GM11168 (cell line): ENCODE measurements around the gene ZNF326.

ENCODE experiments used
- in situ Hi-C: fragments of 300-500 bp; cut with MboI; formaldehyde crosslinking; loops from one replicate; pipeline ENCODE4 v1.12.0; 2022; ENCODE audit warnings: low sequenced_read_pairs; ENCODE audit not compliant: unreplicated experiment

Gene ZNF326

GRCh38 chr1:89994805-89995597, at the start of gene ZNF326:
TSS of gene ZNF326 (plus strand) at chr1:89995110. CDS start at chr1:89995258, 148 bp downstream.
- in situ Hi-C loops, result loop anchor here (5.0 kb wide), 1 partner anchor 193 kb away; no protein-coding TSS in a partner anchor

- in situ Hi-C loops, result no loop called here
Measured at GRCh38 chr1:89945852-89946476, 48.9 kb upstream of the ZNF326 start.

GRCh38 chr1:89946532-89946931, 48.4 kb upstream of the ZNF326 start:
- in situ Hi-C loops, result no loop called here

- in situ Hi-C loops, result no loop called here
Measured at GRCh38 chr1:89948722-89949345, 46.1 kb upstream of the ZNF326 start.

- in situ Hi-C loops, result loop anchor here (25.0 kb wide), 1 partner anchor 313 kb away; the partner anchor contains the start of gene LRRC8C
Measured at GRCh38 chr1:89949991-89950624, 44.8 kb upstream of the ZNF326 start.

GRCh38 chr1:89950703-89951102, 44.2 kb upstream of the ZNF326 start:
- in situ Hi-C loops, result loop anchor here (25.0 kb wide), 1 partner anchor 313 kb away; the partner anchor contains the start of gene LRRC8C

- in situ Hi-C loops, result loop anchor here (25.0 kb wide), 1 partner anchor 315 kb away; the partner anchor contains the start of gene LRRC8C
Measured at GRCh38 chr1:89951766-89952604, 42.9 kb upstream of the ZNF326 start.

- in situ Hi-C loops, result loop anchor here (25.0 kb wide), 1 partner anchor 315 kb away; the partner anchor contains the start of gene LRRC8C
Measured at GRCh38 chr1:89952605-89953130, 42.2 kb upstream of the ZNF326 start.

- in situ Hi-C loops, result loop anchor here (25.0 kb wide), 1 partner anchor 316 kb away; the partner anchor contains the start of gene LRRC8C
Measured at GRCh38 chr1:89953131-89953626, 41.7 kb upstream of the ZNF326 start.

- in situ Hi-C loops, result loop anchor here (25.0 kb wide), 1 partner anchor 317 kb away; the partner anchor contains the start of gene LRRC8C
Measured at GRCh38 chr1:89953929-89954328, 41.0 kb upstream of the ZNF326 start.

- in situ Hi-C loops, result loop anchor here (25.0 kb wide), 1 partner anchor 317 kb away; the partner anchor contains the start of gene LRRC8C
Measured at GRCh38 chr1:89954401-89954800, 40.5 kb upstream of the ZNF326 start.

GRCh38 chr1:89955311-89956205, 39.4 kb upstream of the ZNF326 start:
- in situ Hi-C loops, result loop anchor here (25.0 kb wide), 1 partner anchor 318 kb away; the partner anchor contains the start of gene LRRC8C

- in situ Hi-C loops, result loop anchor here (25.0 kb wide), 1 partner anchor 320 kb away; the partner anchor contains the start of gene LRRC8C
Measured at GRCh38 chr1:89957107-89957506, 37.8 kb upstream of the ZNF326 start.

- in situ Hi-C loops, result loop anchor here (25.0 kb wide), 1 partner anchor 322 kb away; the partner anchor contains the start of gene LRRC8C
Measured at GRCh38 chr1:89958851-89959654, 35.9 kb upstream of the ZNF326 start.

GRCh38 chr1:89959719-89960118, 35.2 kb upstream of the ZNF326 start:
- in situ Hi-C loops, result loop anchor here (25.0 kb wide), 1 partner anchor 322 kb away; the partner anchor contains the start of gene LRRC8C

GRCh38 chr1:89962024-89962741, 32.7 kb upstream of the ZNF326 start:
- in situ Hi-C loops, result loop anchor here (25.0 kb wide), 1 partner anchor 325 kb away; the partner anchor contains the start of gene LRRC8C
